HT-29 (cell line): ENCODE results near the gene STK10. TPM values are rescaled to one million over a fixed set of nuclear protein-coding genes. Genes with fewer than 3 reads are reported as not detected.

ENCODE experiments used
- DNase-seq: peaks from one replicate; pipeline ENCODE4 v3.0.0-alpha.2; 2015; ENCODE audit warnings: low spot score
- total RNA-seq: library from RNA; depleted of rRNA; stranded (reverse); fragments of >200 nt; shearing (Covaris generic); gene quantifications from 2 replicates; pipeline ENCODE4 v1.2.3, GENCODE V29; 2014

The STK10 gene
- total RNA-seq, 1 experiment from 2014 or later: 19.0 TPM

DNA sequence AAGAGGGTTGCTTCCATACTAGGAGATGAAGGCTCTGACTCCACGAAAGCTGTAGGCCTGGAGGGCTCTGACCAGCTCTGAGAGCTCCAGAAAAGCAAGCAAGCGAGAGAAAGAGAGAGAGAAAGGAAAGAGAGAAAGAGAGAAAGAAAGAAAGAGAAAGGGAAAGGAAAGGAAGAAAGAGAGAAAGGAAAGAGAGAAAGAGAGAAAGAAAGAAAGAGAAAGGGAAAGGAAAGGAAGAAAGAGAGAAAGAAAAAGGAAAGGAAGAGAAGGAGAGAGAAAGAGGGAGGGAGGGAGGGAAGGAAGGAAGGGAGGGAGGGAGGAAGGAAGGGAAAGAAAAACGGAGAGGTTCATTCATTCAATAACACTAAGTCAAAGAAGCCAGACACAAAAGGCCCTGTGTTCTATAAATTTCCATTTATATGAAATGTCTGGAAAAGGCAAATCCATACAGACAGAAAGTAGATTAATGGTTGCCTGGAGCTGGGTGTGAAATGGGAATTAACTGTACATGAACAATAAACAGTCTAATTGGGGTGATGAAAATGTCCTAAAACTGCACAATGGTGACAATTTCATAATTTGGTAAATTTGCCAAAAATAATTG, 1.8 kb upstream of the STK10 start:
- no peak for DNase-seq

GRCh38 chr5:172188893-172189692, 1.1 kb upstream of the STK10 start:
- no peak for DNase-seq

GRCh38 chr5:172187118-172188032, 649 bp downstream of the STK10 start:
- DNase-seq: peak; percentile 76

DNA sequence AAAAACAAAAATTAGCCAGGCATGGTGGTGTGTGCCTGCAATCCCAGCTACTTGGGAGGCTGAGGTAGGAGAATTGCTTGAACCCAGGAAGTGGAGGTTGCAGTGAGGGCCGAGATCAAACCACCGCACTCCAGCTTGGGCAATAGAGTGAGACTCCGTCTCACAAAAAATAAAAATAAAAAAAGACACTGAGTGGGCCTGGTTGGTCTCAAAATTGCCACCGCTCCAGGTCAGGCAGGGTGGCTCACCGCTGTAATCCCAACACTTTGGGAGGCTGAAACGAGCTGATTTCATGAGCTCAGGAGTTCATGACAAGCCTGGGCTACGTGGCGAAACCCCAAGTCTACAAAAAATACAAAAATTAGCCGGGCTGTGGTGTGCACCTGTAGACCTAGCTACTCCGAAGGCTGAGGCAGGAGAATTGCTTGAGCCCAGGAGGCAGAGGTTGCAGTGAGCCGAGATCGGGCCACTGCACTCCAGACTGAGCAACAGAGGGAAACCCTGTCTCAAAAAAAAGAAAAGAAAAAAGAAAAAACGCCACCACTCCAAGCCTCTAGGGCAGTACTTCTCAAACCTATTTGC, 1.8 kb downstream of the STK10 start:
- DNase-seq: no peak

- DNase-seq: no peak
Measured at GRCh38 chr5:172185096-172185461, 2.9 kb downstream of the STK10 start.

GRCh38 chr5:172183881-172184280, 4.1 kb downstream of the STK10 start:
- DNase-seq: no peak

GRCh38 chr5:172182291-172182690, 5.7 kb downstream of the STK10 start:
- DNase-seq: no peak

- DNase-seq: no peak
Measured at GRCh38 chr5:172180936-172181335, 7.1 kb downstream of the STK10 start.

GRCh38 chr5:172178991-172179989, 8.7 kb downstream of the STK10 start:
- no peak for DNase-seq

DNA sequence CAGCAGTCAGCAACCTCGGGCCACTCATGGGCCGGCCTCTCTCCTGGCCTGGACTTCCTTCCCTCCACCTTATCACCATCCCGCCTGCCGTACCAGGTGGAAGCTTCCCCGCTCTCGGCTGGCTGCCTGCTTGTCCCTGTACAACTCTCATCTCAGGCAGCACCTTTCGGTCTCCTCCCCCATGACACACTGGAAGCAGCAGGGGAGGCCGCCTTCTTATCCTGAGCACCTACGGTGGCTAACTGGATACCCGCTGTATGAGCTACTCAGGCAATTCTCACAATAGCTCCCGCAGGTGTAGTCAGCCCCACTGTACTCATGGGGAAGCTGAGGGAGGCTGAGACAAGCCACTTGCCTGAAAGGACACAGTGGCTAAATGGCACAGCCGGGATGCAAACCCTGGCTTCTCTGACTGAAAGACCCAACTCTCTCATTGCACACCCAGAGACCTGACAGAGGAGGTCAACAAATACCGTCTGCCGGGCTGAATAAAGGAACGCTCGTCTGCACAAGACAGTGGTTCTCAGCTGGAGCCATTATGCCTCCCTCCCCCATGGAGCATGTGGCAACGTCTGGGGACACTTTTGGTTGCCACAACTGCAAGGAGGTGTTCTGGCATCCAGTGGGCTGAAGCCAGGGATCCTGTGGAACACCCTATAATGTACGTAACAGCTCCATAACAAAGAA, 9.6 kb downstream of the STK10 start:
- no peak for DNase-seq

DNA sequence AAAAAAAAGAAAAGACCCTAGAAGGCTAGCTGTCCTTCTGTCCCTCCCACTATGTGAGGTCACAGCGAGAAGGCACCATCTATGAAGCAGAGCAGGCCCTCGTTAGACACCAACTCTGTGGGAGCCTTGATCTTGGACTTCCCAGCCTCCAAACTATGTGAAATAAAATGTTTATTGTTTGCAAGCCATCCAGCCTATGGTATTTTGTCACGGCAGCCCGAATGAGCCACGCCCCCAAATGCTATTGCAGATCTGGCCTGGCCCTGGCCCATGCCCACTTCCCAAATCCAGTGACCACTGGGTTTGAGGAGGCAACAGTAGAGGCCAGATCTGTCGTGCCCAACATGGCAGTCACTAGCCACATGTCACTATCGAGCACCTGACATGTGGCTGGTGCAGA, 10.8 kb downstream of the STK10 start:
- no peak for DNase-seq

- peak; percentile 39 for DNase-seq
Measured at GRCh38 chr5:172175263-172175719, 12.7 kb downstream of the STK10 start.

GRCh38 chr5:172173564-172174153, 14.4 kb downstream of the STK10 start:
- no peak for DNase-seq

- DNase-seq: no peak
Measured at GRCh38 chr5:172172912-172173563, 15.0 kb downstream of the STK10 start.

DNA sequence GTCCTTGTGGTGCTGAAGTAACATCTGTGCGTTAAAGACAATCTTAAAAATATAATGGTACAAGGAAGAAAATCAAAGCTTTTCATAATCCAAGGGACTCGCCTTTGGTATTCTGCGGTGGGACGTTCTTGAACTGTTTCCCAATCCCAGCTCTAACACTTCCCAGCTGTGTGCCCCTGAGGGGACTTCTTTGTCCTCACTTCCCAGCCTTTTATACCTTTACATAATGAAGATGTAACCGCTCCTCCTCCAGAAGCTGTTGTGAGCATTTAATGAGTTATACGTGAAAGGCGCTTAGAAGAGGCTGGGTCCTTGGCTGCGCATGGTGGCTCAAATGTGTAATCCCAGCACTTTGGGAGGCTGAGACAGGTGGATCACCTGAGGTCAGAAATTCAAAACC, 16.9 kb downstream of the STK10 start:
- DNase-seq: no peak

- no peak for DNase-seq
Measured at GRCh38 chr5:172170251-172170701, 17.7 kb downstream of the STK10 start.

- DNase-seq: no peak
Measured at GRCh38 chr5:172169216-172169615, 18.8 kb downstream of the STK10 start.

- DNase-seq: no peak
Measured at GRCh38 chr5:172168311-172168710, 19.7 kb downstream of the STK10 start.

GRCh38 chr5:172167895-172168294, 20.1 kb downstream of the STK10 start:
- no peak for DNase-seq
